Fibroblast of skin of left quadriceps (primary cell): ENCODE results near the gene RASA4B.
A peak's percentile ranks its signal among the peaks of the same experiment; 100 is the strongest.
"Not testable (repeated sequence)": the region's sequence is repeated elsewhere in the genome, so short reads cannot be mapped to it uniquely, and the experiment has no call there.

ENCODE experiments used
- DNase-seq, 2 experiments: peaks; one replicate each; pipeline ENCODE4 v3.0.0-alpha.2; 2013; ENCODE audit warnings: low read depth in 2 of 2

The RASA4B gene

GRCh38 chr7:102474116-102474515 lies 43.5 kb downstream of the RASA4B start:
- not testable (repeated sequence) for DNase-seq

GRCh38 chr7:102473271-102473991 lies 44.1 kb downstream of the RASA4B start:
- no peak for DNase-seq

- DNase-seq = no peak
Measured at GRCh38 chr7:102472126-102473041, 45.2 kb downstream of the RASA4B start.

GRCh38 chr7:102471791-102472125 lies 45.8 kb downstream of the RASA4B start:
- DNase-seq = no peak

- DNase-seq = no peak
Measured at GRCh38 chr7:102469972-102470825, 47.4 kb downstream of the RASA4B start.

DNA sequence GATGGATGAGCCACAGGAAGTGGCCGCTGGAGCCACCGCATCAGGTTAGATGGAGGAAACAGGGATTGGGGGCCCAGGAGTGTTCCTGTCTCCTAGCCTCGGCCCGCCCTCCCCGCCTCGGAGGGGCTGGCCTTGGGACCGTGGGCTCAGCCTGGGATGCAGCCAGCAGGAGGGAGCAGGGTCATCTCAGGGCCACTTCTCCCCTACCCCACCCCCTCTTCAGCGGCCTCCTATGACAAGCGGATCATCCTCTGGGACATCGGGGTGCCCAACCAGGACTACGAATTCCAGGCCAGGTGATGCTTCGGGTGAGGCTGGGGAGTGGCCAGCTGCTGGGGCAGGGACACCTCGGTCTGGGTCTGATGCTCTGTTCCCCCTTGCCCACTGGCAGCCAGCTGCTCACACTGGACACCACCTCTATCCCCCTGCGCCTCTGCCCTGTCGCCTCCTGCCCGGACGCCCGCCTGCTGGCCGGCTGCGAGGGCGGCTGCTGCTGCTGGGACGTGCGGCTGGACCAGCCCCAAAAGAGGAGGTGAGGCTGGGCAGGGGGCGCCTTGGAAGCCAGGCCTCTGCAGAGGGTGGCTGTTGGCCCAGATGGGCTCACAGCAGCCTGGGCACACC lies 48.1 kb downstream of the RASA4B start:
- DNase-seq = no peak

GRCh38 chr7:102468478-102469350 lies 48.9 kb downstream of the RASA4B start:
- no peak for DNase-seq

GRCh38 chr7:102467581-102468477 lies 49.7 kb downstream of the RASA4B start:
- DNase-seq = no peak

GRCh38 chr7:102466097-102466496 lies 51.5 kb downstream of the RASA4B start:
- DNase-seq = no peak

DNA sequence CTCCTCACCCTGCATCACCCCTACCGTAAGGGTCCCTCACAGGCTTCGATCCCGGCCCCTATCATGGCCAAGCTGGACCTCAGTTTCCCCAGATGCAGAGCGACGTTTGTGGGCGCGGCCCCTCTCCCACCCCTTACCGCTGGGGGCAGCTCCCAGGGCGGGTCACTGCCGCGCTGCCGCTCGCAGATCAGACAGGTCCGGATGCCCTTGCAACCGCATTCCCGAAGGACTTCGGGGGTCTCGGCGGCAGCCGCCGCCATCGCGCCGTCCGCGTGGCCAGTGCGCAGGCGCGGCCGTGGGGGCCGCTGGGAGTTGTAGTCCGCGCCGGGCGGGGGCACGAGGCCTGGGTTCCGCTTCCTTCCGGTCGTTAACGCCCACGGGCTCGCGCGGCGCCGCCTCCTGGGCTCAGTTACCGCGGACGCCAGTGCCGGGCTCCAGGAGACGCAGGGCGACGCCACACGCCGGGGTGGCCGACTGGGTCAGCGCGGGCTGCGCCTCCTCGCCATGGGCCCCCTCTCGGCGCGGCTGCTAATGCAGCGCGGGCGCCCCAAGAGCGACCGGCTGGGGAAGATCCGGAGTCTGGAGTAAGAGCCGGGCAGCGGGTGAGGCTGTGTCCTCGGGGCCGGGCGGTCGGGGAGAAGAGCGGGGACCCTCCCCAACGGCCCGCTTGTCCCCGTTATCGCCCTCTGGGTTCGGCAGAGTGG lies 52.8 kb downstream of the RASA4B start, which contains the start of the genes ALKBH4 and LRWD1:
Gene ALKBH4, minus strand, starts transcription at position 287 of the 704 bp plus-strand sequence. Its CDS starts 27 bp downstream, at position 260.
Gene LRWD1, plus strand, starts transcription at position 408 of the 704 bp plus-strand sequence. Its CDS starts 97 bp downstream, at position 505.
- peak; percentile 78 to 80 for DNase-seq

DNA sequence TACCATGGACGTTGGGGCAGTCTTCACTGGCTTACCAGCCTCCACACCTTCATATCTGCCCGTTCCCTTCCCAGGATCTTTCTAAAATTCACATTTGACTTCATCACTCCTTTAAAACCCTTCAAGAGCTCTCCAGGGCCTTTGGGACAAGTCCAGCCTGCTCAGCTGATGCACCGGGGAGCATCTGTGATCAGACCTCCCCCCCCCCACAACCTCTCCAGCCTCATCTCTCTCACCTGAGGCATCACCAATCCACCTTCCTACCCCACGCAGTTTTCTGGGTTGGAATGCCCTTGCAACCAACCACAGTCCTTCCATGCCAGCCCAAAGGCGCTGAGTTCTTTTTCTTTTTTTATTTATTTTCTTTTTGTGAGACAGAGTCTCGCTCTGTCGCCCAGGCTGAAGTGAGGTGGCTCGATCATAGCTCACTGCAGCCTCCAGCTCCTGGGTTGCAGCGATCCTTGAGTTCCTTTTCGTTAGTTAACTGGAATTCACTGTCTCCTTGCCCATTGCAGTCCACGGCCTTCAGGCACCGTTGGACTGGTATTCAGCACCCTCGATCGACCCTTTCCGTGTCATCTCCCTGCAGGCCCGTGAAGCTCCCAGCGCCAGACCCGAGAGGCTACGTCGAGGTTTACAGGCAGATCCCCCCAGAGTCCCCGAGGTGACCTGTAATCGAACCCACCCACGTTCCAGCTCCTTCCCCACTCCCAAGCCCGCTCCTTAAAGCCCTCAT lies 53.6 kb downstream of the RASA4B start:
- DNase-seq = no peak

DNA sequence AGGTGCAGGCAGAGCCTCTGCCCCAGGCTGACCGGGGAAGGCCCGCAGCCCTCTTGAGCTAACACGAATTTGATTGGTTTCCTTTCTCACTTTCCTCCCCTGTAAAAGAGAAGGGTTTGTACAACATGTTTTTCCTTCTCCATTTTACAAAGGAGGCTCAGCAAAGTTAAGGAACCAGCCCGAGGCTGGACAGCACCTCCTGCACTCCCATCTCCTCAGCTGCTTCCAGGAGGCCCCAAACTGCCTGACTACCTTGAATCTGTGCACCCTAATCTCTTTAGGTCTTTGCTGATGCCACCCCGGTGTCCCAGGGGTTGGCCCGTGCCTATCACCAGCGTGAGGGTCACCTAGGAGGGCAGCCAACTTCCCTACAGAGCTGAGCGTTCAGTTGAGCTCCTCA lies 57.1 kb downstream of the RASA4B start:
- DNase-seq = no peak

DNA sequence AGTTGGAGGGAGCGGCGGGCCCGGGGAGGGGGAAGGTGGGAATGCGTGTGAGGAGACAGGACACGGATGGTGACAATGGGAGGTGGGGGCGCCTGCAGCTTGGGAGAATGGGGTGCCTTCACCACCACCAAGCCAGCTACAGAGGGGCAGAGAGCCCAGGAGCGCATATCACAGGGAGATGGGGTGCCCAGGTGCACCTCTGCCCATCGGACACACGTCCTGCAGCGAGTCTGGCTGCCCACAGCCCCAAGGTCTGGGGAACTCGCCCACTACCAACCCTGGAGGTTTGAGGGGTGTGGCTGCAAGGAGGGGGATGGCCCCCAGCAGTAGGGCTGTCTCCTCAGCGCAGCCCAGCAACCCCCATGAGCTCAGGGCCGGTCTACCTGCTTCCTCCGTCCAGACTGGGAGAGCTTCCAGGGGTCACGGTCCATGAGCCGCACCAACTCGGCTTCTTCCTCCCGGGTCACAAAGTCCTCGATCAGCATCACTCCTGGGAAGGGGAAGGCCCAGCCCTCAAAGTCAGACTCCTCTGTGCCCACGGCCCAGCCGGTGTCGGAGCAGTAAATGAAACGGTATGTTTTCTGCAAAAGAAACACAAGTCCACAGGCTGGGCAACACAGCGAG lies 58.2 kb downstream of the RASA4B start:
- no peak for DNase-seq

- no peak for DNase-seq
Measured at GRCh38 chr7:102457352-102457924, 60.1 kb downstream of the RASA4B start.

- peak; percentile 9 to 18 for DNase-seq
Measured at GRCh38 chr7:102456327-102456726, 61.2 kb downstream of the RASA4B start.

DNA sequence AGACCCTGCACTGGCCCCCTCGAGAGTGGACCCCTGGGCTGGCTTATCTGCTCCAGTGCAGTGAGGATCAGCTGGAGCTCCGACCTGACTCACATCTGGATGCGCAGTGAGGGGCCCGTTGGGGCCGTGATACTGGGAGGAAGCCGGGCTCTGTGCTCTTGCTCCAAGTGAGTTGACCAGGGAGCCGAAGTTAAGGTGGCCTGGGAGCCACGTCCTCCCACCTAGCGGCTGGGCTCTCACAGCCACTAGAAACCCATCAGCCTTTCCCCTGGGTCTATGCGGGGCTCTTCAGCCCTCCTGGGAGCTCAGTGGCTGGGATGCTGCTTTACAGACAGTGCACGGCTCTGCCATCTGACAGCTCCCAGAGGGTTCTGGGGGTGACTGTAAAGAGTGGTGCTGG lies 62.0 kb downstream of the RASA4B start:
- DNase-seq = no peak

- DNase-seq = not testable (repeated sequence)
Measured at GRCh38 chr7:102454932-102455331, 62.6 kb downstream of the RASA4B start.
